ENCODE data around the gene FRA10AC1.

FRA10AC1 gene

GRCh38 chr10:93667795-93668194, 34.6 kb downstream of the FRA10AC1 start:
- no peak for TF ChIP-seq TEAD4 (IDR thresholded peaks at IDR 0.05)

GRCh38 chr10:93666030-93666429, 36.4 kb downstream of the FRA10AC1 start:
- TF ChIP-seq NFIC (IDR thresholded peaks at IDR 0.05) (no peak), CEBPB (IDR thresholded peaks at IDR 0.05) (no peak), MAX (IDR thresholded peaks at IDR 0.05) (no peak), CREB1 (IDR thresholded peaks at IDR 0.05; ENCODE audit: low read depth) (no peak), REST (IDR thresholded peaks at IDR 0.05; ENCODE audit: low read depth) (no peak), TCF12 (IDR thresholded peaks at IDR 0.05; ENCODE audit: low read depth) (no peak), ZBTB7A (IDR thresholded peaks at IDR 0.05; ENCODE audit: low read depth) (no peak), YY1 (IDR thresholded peaks at IDR 0.05; ENCODE audit: low read depth) (no peak), USF1 (IDR thresholded peaks at IDR 0.05) (no peak), EP300 (IDR thresholded peaks at IDR 0.05; ENCODE audit: borderline replicate concordance) (no peak), TEAD4 (IDR thresholded peaks at IDR 0.05) (no peak), TAF1 (IDR thresholded peaks at IDR 0.05; ENCODE audit: low read depth) (no peak), RAD21 (IDR thresholded peaks at IDR 0.05; ENCODE audit: low read depth) (no peak)

- TF ChIP-seq YY1 (IDR thresholded peaks at IDR 0.05; ENCODE audit: low read depth): no peak
Measured at GRCh38 chr10:93657757-93658156, 44.6 kb downstream of the FRA10AC1 start.

DNA sequence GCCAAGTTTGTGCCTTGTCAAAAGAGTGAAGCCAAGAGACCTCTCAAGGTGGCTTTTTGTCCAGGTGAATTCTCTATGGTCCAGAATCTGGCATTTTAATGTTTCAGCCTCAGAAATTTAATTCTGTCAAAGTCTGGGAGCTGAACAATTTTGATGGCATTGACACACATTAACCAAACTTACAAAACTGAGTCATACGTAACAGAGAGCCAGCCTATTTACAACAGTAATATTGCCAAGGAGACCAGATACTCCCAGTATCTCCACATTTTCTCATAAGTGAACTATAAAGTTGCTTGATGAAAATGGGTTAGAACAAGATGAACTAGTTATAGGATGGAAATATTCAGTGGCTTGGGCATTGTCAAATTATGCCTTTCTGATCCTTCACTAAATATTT, 46.2 kb downstream of the FRA10AC1 start:
- TF ChIP-seq EGR1 (IDR thresholded peaks at IDR 0.05): no peak
- TF ChIP-seq YY1 (IDR thresholded peaks at IDR 0.05; ENCODE audit: low read depth): no peak
- TF ChIP-seq TAF1 (IDR thresholded peaks at IDR 0.05; ENCODE audit: low read depth): no peak
- no peak for TF ChIP-seq USF1 (IDR thresholded peaks at IDR 0.05)
- TF ChIP-seq EP300 (IDR thresholded peaks at IDR 0.05; ENCODE audit: borderline replicate concordance): no peak
- no peak for TF ChIP-seq ZBTB7A (IDR thresholded peaks at IDR 0.05; ENCODE audit: low read depth)
- TF ChIP-seq CREB1 (IDR thresholded peaks at IDR 0.05; ENCODE audit: low read depth): no peak
- no peak for TF ChIP-seq MAX (IDR thresholded peaks at IDR 0.05)
- TF ChIP-seq TCF12 (IDR thresholded peaks at IDR 0.05; ENCODE audit: low read depth): no peak
- no peak for TF ChIP-seq FOXM1 (IDR thresholded peaks at IDR 0.05; ENCODE audit: borderline replicate concordance, low read depth)

DNA sequence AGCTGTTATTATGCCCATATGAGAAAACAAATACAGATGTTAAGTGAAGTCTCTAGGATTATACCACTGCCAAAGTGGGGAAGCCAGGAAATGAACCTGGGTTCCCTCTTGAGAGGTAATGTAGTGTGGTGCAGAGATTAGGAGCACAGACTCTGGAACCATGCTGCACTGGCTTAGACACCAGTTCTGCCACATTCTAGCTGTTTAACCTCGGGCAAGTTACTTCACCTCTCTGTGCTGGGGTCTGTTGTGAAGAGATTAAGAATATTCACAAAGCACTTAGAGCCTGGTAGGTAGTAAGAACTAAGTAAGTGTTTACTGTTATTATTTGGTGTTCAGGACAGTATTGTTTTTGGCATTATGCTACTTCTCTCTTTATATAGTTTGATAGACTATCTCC, 48.2 kb downstream of the FRA10AC1 start:
- TF ChIP-seq USF1 (IDR thresholded peaks at IDR 0.05): no peak
- no peak for TF ChIP-seq REST (IDR thresholded peaks at IDR 0.05; ENCODE audit: low read depth)
- TF ChIP-seq FOXM1 (IDR thresholded peaks at IDR 0.05; ENCODE audit: borderline replicate concordance, low read depth): no peak
- no peak for TF ChIP-seq TCF12 (IDR thresholded peaks at IDR 0.05; ENCODE audit: low read depth)
- no peak for TF ChIP-seq TAF1 (IDR thresholded peaks at IDR 0.05; ENCODE audit: low read depth)
- no peak for TF ChIP-seq RAD21 (IDR thresholded peaks at IDR 0.05; ENCODE audit: low read depth)
- TF ChIP-seq MAX (IDR thresholded peaks at IDR 0.05): no peak
- TF ChIP-seq ZBTB7A (IDR thresholded peaks at IDR 0.05; ENCODE audit: low read depth): no peak
- TF ChIP-seq YY1 (IDR thresholded peaks at IDR 0.05; ENCODE audit: low read depth): no peak
- no peak for TF ChIP-seq EGR1 (IDR thresholded peaks at IDR 0.05)
- TF ChIP-seq CREB1 (IDR thresholded peaks at IDR 0.05; ENCODE audit: low read depth): no peak
- no peak for TF ChIP-seq CEBPB (IDR thresholded peaks at IDR 0.05)

DNA sequence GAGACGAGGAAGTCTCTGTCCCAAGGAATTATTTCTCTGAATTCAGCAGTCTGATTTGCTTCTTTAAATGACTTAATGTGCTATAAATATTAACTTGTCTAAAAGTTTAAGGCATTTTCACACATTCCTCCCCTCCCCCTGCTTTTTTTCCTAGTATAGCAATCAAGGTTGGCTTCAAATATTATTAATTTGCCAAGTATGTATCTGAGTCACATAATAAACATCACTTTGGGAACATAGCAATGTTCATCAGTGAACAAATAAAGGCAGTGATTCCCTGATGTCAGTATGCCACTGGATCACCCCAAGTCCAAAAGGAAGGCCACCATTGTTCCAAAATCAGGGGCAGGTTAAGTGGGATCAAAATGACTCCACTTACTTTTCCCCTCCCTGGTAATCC, 49.5 kb downstream of the FRA10AC1 start:
- TF ChIP-seq USF1 (IDR thresholded peaks at IDR 0.05): no peak
- TF ChIP-seq ZBTB7A (IDR thresholded peaks at IDR 0.05; ENCODE audit: low read depth): no peak
- TF ChIP-seq TEAD4 (IDR thresholded peaks at IDR 0.05): no peak
- no peak for TF ChIP-seq CEBPB (IDR thresholded peaks at IDR 0.05)
- TF ChIP-seq YY1 (IDR thresholded peaks at IDR 0.05; ENCODE audit: low read depth): no peak
- TF ChIP-seq CREB1 (IDR thresholded peaks at IDR 0.05; ENCODE audit: low read depth): no peak
- TF ChIP-seq MAX (IDR thresholded peaks at IDR 0.05): no peak
- TF ChIP-seq NFIC (IDR thresholded peaks at IDR 0.05): no peak
- no peak for TF ChIP-seq RAD21 (IDR thresholded peaks at IDR 0.05; ENCODE audit: low read depth)
- TF ChIP-seq EGR1 (IDR thresholded peaks at IDR 0.05): no peak
- TF ChIP-seq REST (IDR thresholded peaks at IDR 0.05; ENCODE audit: low read depth): no peak
- TF ChIP-seq FOXM1 (IDR thresholded peaks at IDR 0.05; ENCODE audit: borderline replicate concordance, low read depth): no peak
- TF ChIP-seq TCF12 (IDR thresholded peaks at IDR 0.05; ENCODE audit: low read depth): no peak
- TF ChIP-seq EP300 (IDR thresholded peaks at IDR 0.05; ENCODE audit: borderline replicate concordance): no peak
- no peak for TF ChIP-seq TAF1 (IDR thresholded peaks at IDR 0.05; ENCODE audit: low read depth)

Measured in Ishikawa (cell line).